ENCODE results near the gene RAPGEF2. TPM values are rescaled to one million over a fixed set of nuclear protein-coding genes. Genes with fewer than 3 reads are reported as not detected.

Gene RAPGEF2
- total and polyA plus RNA-seq, 2 donors (not counting 3 experiments of a cell fraction or from before 2014, with no cell fraction given) = 28.7 to 55.2 TPM

DNA sequence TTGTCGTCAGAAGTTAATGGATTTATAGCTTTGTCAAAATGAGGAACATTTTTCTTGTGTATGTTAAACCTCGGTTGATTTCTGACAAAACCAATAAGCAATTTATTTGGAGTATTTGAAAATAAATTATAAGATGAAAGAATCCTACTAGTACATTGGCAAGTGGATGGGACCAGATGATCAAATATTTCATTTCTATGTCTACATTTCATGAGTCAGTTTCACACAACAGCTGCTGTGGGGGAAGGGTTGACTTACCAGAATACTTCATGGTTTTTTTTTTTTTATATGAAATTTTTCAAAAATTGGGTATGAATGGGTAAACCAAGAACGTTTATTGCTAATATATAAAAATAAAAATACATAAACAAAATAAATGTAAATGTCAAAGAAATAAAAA, 39.4 kb downstream of the RAPGEF2 start:
- H3K4me1 ChIP-seq (ENCODE audit: control insufficient read depth, extremely low read depth, insufficient read depth, low read length) = peaks cover 16% of the 10 kb centered on the region
- ChIA-PET CTCF (interaction anchor here (0.8 to 1.4 kb wide), 3 partner anchors 10 to 286 kb away, joined by 3 read pairs; no protein-coding TSS in a partner anchor), POLR2A (no interaction called here)
- no peaks in the 10 kb centered on the region for H4K20me1 ChIP-seq (replicated peaks; ENCODE audit: control insufficient read depth, extremely low read depth, insufficient read depth, low read length)
- no TSS peak for BruUV-seq (replicated peaks)
- DNase-seq (ENCODE audit: low read depth, low spot score) = no peak
- no peak overlapping the region for H3K9ac ChIP-seq (replicated peaks; ENCODE audit: extremely low read depth, insufficient read depth, low read length)
- H3K4me2 ChIP-seq (ENCODE audit: insufficient read depth, low read length) = no peak overlapping the region
- no peak overlapping the region for H3K27ac ChIP-seq (ENCODE audit: insufficient read depth, low read depth, low read length)
- FAIRE-seq = no peak
- no peaks in the 10 kb centered on the region for H3K36me3 ChIP-seq (ENCODE audit: control insufficient read depth in 2 of 2, extremely low read depth in 1 of 2, insufficient read depth in 2 of 2, low read length in 2 of 2)
- no peak overlapping the region for H2AFZ ChIP-seq (ENCODE audit: low read depth, low read length)
- H3K9me3 ChIP-seq (replicated peaks; ENCODE audit: control insufficient read depth, insufficient read depth, low read length) = no peaks in the 10 kb centered on the region
- no peaks in the 10 kb centered on the region for H3K27me3 ChIP-seq (ENCODE audit: control insufficient read depth in 2 of 2, insufficient read depth in 2 of 2, low read length in 2 of 2)
- no peak overlapping the region for H3K4me3 ChIP-seq (replicated peaks in 1 of 3; ENCODE audit: insufficient read depth in 1 of 3, low read depth in 1 of 3, low read length in 3 of 3)
- TF ChIP-seq POLR2AphosphoS5 (IDR thresholded peaks at IDR 0.05; ENCODE audit: insufficient read depth, low read depth, low read length) (no peak), JUN (IDR thresholded peaks at IDR 0.05; ENCODE audit: borderline replicate concordance, insufficient read depth, insufficient read length, low read depth) (no peak), CTCF (IDR thresholded peaks at IDR 0.05; ENCODE audit: extremely low read depth in 1 of 2, insufficient read depth in 1 of 2, low read depth in 1 of 2, low read length in 2 of 2) (no peak), GATA2 (IDR thresholded peaks at IDR 0.05; ENCODE audit: insufficient read depth, insufficient read length, low read depth, low read length) (no peak), MYC (IDR thresholded peaks at IDR 0.05; ENCODE audit: low read depth, low read length) (no peak), FOS (IDR thresholded peaks at IDR 0.05; ENCODE audit: borderline replicate concordance, insufficient read depth, low read length) (no peak), EZH2 (IDR thresholded peaks at IDR 0.05; ENCODE audit: borderline replicate concordance, low read depth, low read length, severe bottlenecking) (no peak), POLR2A (IDR thresholded peaks at IDR 0.05; ENCODE audit: low read depth, low read length) (no peak)
- TF ChIP-seq, protein P1, sequence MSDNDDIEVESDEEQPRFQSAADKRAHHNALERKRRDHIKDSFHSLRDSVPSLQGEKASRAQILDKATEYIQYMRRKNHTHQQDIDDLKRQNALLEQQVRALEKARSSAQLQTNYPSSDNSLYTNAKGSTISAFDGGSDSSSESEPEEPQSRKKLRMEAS (IDR thresholded peaks at IDR 0.05; ENCODE audit: insufficient read depth, insufficient read length) = no peak
- intact Hi-C loops (cut with micrococcal nuclease) (no loop called here), dilution Hi-C loops (cut with MboI; ENCODE audit: extremely low pct_ligation_motif_present, low sequenced_read_pairs) (no loop called here)
- peaks cover 73% of the 10 kb centered on the region for H3K79me2 ChIP-seq (ENCODE audit: control insufficient read depth, insufficient read depth, low read length)
- H3K9me1 ChIP-seq (replicated peaks; ENCODE audit: control insufficient read depth, extremely low read depth, insufficient read depth, low read length) = no peaks in the 10 kb centered on the region
